ENCODE data around the gene ZNF549. TPM values are rescaled to one million over a fixed set of nuclear protein-coding genes. Genes with fewer than 3 reads are reported as not detected.

ZNF549 gene
- total RNA-seq, 4 donors from 2014 or later, result 3.7 to 6.7 (median 6.4) TPM

DNA sequence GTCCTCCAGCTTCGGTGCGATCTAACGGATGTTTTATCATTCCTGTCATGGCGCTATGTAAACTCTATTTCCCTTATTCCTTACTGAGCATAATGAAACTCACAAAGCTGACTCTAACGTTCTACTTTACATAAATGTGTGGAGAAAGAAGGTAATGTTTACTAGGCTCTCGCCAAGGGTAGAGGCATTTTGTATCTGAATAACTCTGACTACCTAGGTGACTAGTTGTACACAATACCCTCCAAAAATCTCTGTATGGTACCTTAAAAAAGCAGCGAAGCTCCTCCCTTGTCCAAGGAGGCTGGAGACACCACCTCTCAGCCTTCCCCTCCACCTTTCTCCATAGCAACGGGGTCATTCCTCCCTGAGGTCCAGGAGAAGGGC is 72.2 kb downstream of the ZNF549 start:
- no peak for TF ChIP-seq POLR2AphosphoS5 (IDR thresholded peaks at IDR 0.05)
- TF ChIP-seq, protein P1, sequence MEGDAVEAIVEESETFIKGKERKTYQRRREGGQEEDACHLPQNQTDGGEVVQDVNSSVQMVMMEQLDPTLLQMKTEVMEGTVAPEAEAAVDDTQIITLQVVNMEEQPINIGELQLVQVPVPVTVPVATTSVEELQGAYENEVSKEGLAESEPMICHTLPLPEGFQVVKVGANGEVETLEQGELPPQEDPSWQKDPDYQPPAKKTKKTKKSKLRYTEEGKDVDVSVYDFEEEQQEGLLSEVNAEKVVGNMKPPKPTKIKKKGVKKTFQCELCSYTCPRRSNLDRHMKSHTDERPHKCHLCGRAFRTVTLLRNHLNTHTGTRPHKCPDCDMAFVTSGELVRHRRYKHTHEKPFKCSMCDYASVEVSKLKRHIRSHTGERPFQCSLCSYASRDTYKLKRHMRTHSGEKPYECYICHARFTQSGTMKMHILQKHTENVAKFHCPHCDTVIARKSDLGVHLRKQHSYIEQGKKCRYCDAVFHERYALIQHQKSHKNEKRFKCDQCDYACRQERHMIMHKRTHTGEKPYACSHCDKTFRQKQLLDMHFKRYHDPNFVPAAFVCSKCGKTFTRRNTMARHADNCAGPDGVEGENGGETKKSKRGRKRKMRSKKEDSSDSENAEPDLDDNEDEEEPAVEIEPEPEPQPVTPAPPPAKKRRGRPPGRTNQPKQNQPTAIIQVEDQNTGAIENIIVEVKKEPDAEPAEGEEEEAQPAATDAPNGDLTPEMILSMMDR (IDR thresholded peaks at IDR 0.05), result no peak
- no peak for TF ChIP-seq POLR2A (IDR thresholded peaks at IDR 0.05; ENCODE audit: low read depth)
- TF ChIP-seq EP300 (IDR thresholded peaks at IDR 0.05), result no peak
- H3K27ac ChIP-seq (replicated peaks in 1 of 4), result peak overlapping the region; percentile 47 to 70 (median 60)
- no peaks in the 10 kb centered on the region for H3K27me3 ChIP-seq
- DNase-seq (ENCODE audit: extremely low spot score), result no peak
- peaks cover 7 to 20% (median 20%) of the 10 kb centered on the region in 4 donors for H3K4me1 ChIP-seq
- peaks cover 2 to 18% (median 11%) of the 10 kb centered on the region in 4 donors for H3K36me3 ChIP-seq
- H3K9me3 ChIP-seq, result peaks cover 0 to 35% (median 16%) of the 10 kb centered on the region in 4 donors
- H3K4me3 ChIP-seq, result peak overlapping the region; percentile 79 to 91 (median 83)
- WGBS, result 58% methylated on average over 8 of the region's 8 CpGs
- intact Hi-C loops (cut with DNase I), result no loop called here

DNA sequence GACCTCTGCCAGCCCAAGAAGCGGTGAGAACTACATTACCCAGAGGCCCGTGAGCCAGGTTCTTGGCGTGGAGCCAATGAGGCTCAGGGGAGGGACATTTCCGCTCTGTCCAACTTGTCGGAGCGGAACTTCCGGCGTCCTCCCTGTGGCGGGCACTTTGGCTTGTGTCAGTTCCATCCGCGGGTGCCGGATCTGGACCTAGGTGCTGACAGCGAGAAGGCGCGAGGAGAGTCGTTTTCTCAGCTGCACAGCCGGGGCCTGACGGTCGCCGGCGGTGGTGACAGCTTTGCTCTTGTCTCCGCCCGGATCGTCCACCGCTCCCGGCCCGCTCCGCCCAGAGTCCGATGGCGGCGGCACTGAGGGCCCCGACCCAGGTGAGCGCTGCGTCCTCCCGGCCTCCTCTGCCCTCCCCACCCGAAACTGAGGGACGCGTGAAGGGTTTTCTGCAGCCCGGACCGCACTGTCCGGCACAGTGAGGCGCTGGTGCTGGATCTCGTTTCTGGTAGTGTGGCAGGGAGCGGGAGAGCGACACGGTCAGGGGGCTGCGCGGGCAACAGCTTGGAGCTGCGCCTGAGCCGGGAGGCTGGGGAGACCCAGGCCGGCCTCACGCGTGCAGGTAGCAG is 72.7 kb downstream of the ZNF549 start, which contains the start of gene ZNF530:
Gene ZNF530 (plus strand): TSS at position 125 of the 623 bp plus-strand sequence. CDS start 4,461 bp downstream, outside the sequence.
- TF ChIP-seq, protein P1 (IDR thresholded peaks at IDR 0.05), result no peak
- no peak for TF ChIP-seq POLR2A (IDR thresholded peaks at IDR 0.05; ENCODE audit: low read depth)
- peak; percentile 88 to 95 for TF ChIP-seq POLR2AphosphoS5 (IDR thresholded peaks at IDR 0.05)
- DNase-seq (ENCODE audit: extremely low spot score), result peak; percentile 98
- Histone ChIP-seq H3K4me1 (peaks cover 7 to 20% (median 20%) of the 10 kb centered on the region in 4 donors), H3K9me3 (peaks cover 0 to 35% (median 20%) of the 10 kb centered on the region in 4 donors), H3K36me3 (peaks cover 7 to 23% (median 16%) of the 10 kb centered on the region in 4 donors), H3K4me3 (peak within 1 kb of the TSS; percentile 79 to 91 (median 83)), H3K27ac (replicated peaks in 1 of 4) (peak within 1 kb of the TSS; percentile 47 to 70 (median 60)), H3K27me3 (no peaks in the 10 kb centered on the region)
- intact Hi-C loops (cut with DNase I), result no loop called here
- under 1% methylated on average over 17 of the region's 53 CpGs for WGBS

DNA sequence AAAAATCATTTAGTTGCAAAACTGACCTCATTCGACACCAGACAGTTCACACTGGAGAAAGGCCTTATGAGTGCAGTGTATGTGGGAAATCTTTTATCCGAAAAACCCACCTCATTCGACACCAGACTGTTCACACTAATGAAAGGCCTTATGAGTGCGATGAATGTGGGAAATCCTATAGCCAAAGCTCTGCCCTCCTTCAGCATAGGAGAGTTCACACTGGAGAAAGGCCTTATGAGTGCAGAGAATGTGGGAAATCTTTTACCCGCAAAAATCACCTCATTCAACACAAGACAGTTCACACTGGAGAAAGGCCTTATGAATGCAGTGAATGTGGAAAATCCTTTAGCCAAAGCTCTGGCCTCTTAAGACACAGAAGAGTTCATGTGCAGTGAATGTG is 79.8 kb downstream of the ZNF549 start:
- H3K4me1 ChIP-seq, result no peaks in the 10 kb centered on the region
- DNase-seq (ENCODE audit: extremely low spot score), result no peak
- no peak overlapping the region for H3K27ac ChIP-seq (replicated peaks in 1 of 4)
- H3K27me3 ChIP-seq, result no peaks in the 10 kb centered on the region
- peaks cover 26 to 54% (median 47%) of the 10 kb centered on the region in 4 donors for H3K36me3 ChIP-seq
- no peak overlapping the region for H3K4me3 ChIP-seq
- intact Hi-C loops (cut with DNase I), result no loop called here
- peaks cover 4 to 72% (median 52%) of the 10 kb centered on the region in 4 donors for H3K9me3 ChIP-seq
- no peak for TF ChIP-seq EP300 (IDR thresholded peaks at IDR 0.05)
- TF ChIP-seq POLR2AphosphoS5 (IDR thresholded peaks at IDR 0.05), result no peak
- TF ChIP-seq, protein P1 (IDR thresholded peaks at IDR 0.05), result no peak
- TF ChIP-seq POLR2A (IDR thresholded peaks at IDR 0.05; ENCODE audit: low read depth), result no peak
- 100% methylated on average over 5 of the region's 5 CpGs for WGBS

Other genes with a start within 250 kb of the ZNF549 start
- 10 to 100 TPM; 46.1 to 75.0 (median 50.1) TPM for gene ZNF460, start 246.9 kb upstream of the ZNF549 start, total RNA-seq
- 1 to 10 TPM; 6.6 to 9.1 (median 8.3) TPM for gene ZNF543, start 206.9 kb upstream of the ZNF549 start, total RNA-seq
- gene ZNF304, start 176.1 kb upstream of the ZNF549 start, total RNA-seq, result 10 to 100 TPM in 1 of 4 donors, 1 to 10 TPM in 3; 7.1 to 12.4 (median 8.5) TPM
- gene TRAPPC2B, start 163.8 kb upstream of the ZNF549 start, total RNA-seq, result 10 to 100 TPM; 12.9 to 29.5 (median 20.2) TPM
- gene ZNF547, start 163.8 kb upstream of the ZNF549 start, total RNA-seq, result 1 to 10 TPM; 1.4 to 3.3 (median 2.8) TPM
- gene ZNF548, start 137.5 kb upstream of the ZNF549 start, total RNA-seq, result 10 to 100 TPM; 20.2 to 26.3 (median 23.6) TPM
- gene ZNF17, start 116.2 kb upstream of the ZNF549 start, total RNA-seq, result 1 to 10 TPM; 6.1 to 9.6 (median 8.8) TPM
- 1 to 10 TPM; 2.5 to 6.4 (median 4.6) TPM for gene ZNF749, start 92.0 kb upstream of the ZNF549 start, total RNA-seq
- gene VN1R1, start 70.2 kb upstream of the ZNF549 start, total RNA-seq, result 1 to 10 TPM in 3 of 4 donors, under 1 TPM in 1; 0.65 to 1.8 (median 1.3) TPM
- 10 to 100 TPM in 1 of 4 donors, 1 to 10 TPM in 3; 7.1 to 11.5 (median 9.0) TPM for gene ZNF772, start 49.8 kb upstream of the ZNF549 start, total RNA-seq
- gene ZNF419, start 39.6 kb upstream of the ZNF549 start, total RNA-seq, result 10 to 100 TPM in 2 of 4 donors, 1 to 10 TPM in 2; 9.3 to 17.8 (median 12.4) TPM
- gene ZNF773, start 27.4 kb upstream of the ZNF549 start, total RNA-seq, result 10 to 100 TPM in 3 of 4 donors, 1 to 10 TPM in 1; 7.1 to 18.9 (median 16.6) TPM
- gene ZNF550, start 32.5 kb downstream of the ZNF549 start, total RNA-seq, result 1 to 10 TPM; 3.7 to 6.7 (median 4.2) TPM
- 1 to 10 TPM; 3.3 to 6.0 (median 4.9) TPM for gene ZNF416, start 51.6 kb downstream of the ZNF549 start, total RNA-seq
- 1 to 10 TPM; 3.7 to 9.8 (median 6.4) TPM for gene ZIK1, start 56.8 kb downstream of the ZNF549 start, total RNA-seq
- 1 to 10 TPM; 1.2 to 6.9 (median 2.8) TPM for gene ZNF530, start 72.5 kb downstream of the ZNF549 start, total RNA-seq
- gene ZNF134, start 86.9 kb downstream of the ZNF549 start, total RNA-seq, result 10 to 100 TPM; 14.5 to 31.3 (median 22.1) TPM
- gene ZNF211, start 105.8 kb downstream of the ZNF549 start, total RNA-seq, result 10 to 100 TPM in 2 of 4 donors, 1 to 10 TPM in 2; 9.4 to 14.8 (median 11.0) TPM
- gene ZSCAN4, start 141.6 kb downstream of the ZNF549 start, total RNA-seq, result not detected
- 1 to 10 TPM; 6.2 to 8.4 (median 6.9) TPM for gene ZNF551, start 154.6 kb downstream of the ZNF549 start, total RNA-seq
- 1 to 10 TPM; 5.0 to 8.7 (median 7.1) TPM for gene ZNF154, start 181.8 kb downstream of the ZNF549 start, total RNA-seq
- gene ZNF671, start 200.3 kb downstream of the ZNF549 start, total RNA-seq, result 10 to 100 TPM in 1 of 4 donors, 1 to 10 TPM in 3; 8.3 to 13.4 (median 9.8) TPM
- gene ZNF776, start 219.5 kb downstream of the ZNF549 start, total RNA-seq, result 10 to 100 TPM in 3 of 4 donors, 1 to 10 TPM in 1; 9.8 to 19.1 (median 14.1) TPM
- 10 to 100 TPM; 11.8 to 16.6 (median 13.0) TPM for gene ZNF586, start 242.3 kb downstream of the ZNF549 start, total RNA-seq